Duodenal mucosa (tissue), 2 donors: Measurements from ENCODE around the gene APCDD1L.
"Not testable (repeated sequence)": the region's sequence is repeated elsewhere in the genome, so short reads cannot be mapped to it uniquely, and the experiment has no call there.

Experiments
- H3K27ac ChIP-seq: one replicate; pipeline ENCODE4 v1.7.0; 2013; ENCODE audit warnings: low read depth, low read length
- H3K27me3 ChIP-seq, 2 donors: one replicate each; pipeline ENCODE4 v1.7.0; 2013; ENCODE audit warnings: low read length in 2 of 2, control low read depth in 1 of 2; ENCODE audit not compliant: insufficient read depth in 2 of 2, control insufficient read depth in 1 of 2
- H3K36me3 ChIP-seq, 2 donors: one replicate each; pipeline ENCODE4 v1.7.0; 2013; ENCODE audit warnings: low read length in 2 of 2, control low read depth in 1 of 2; ENCODE audit not compliant: insufficient read depth in 2 of 2, control insufficient read depth in 1 of 2
- H3K4me1 ChIP-seq, 2 donors: one replicate each; pipeline ENCODE4 v1.7.0; 2013; ENCODE audit warnings: low read length in 2 of 2, control low read depth in 1 of 2; ENCODE audit not compliant: insufficient read depth in 2 of 2, control insufficient read depth in 1 of 2
- H3K4me3 ChIP-seq, 2 donors: one replicate each; pipeline ENCODE4 v1.7.0; 2013; ENCODE audit warnings: low read length in 2 of 2, low read depth in 1 of 2
- H3K9ac ChIP-seq, 2 donors: one replicate each; pipeline ENCODE4 v1.7.0; 2013; ENCODE audit warnings: low read length in 2 of 2, low read depth in 1 of 2
- H3K9me3 ChIP-seq, 2 donors: one replicate each; pipeline ENCODE4 v1.7.0; 2013; ENCODE audit warnings: low read length in 2 of 2, control low read depth in 1 of 2; ENCODE audit not compliant: control insufficient read depth in 1 of 2

APCDD1L gene

DNA sequence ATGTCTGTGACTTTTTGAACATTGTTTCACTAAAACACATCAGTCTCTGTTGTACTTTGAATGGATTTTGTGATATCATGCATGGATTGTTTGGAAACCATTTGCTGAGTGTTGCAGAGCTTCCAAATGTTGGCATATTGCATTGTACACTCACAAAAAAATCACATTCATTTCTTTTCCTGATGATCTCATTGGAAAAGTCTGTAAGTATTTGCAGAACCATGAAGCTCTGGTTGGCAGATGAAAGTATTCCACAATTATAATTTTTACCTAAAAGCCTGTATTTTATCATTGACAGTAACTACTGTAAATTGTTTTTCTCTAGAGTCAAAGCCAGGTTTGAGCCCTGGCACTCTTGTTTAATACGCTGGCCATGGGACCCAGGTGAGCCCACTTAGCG is 84.1 kb downstream of the APCDD1L start:
- no peak overlapping the region for H3K27ac ChIP-seq
- no peak overlapping the region for H3K4me3 ChIP-seq
- H3K36me3 ChIP-seq, result peaks cover 7 to 15% of the 10 kb centered on the region in 2 donors
- no peaks in the 10 kb centered on the region for H3K27me3 ChIP-seq
- peaks cover 17 to 31% of the 10 kb centered on the region in 2 donors for H3K4me1 ChIP-seq
- H3K9ac ChIP-seq, result no peak overlapping the region
- no peaks in the 10 kb centered on the region for H3K9me3 ChIP-seq

DNA sequence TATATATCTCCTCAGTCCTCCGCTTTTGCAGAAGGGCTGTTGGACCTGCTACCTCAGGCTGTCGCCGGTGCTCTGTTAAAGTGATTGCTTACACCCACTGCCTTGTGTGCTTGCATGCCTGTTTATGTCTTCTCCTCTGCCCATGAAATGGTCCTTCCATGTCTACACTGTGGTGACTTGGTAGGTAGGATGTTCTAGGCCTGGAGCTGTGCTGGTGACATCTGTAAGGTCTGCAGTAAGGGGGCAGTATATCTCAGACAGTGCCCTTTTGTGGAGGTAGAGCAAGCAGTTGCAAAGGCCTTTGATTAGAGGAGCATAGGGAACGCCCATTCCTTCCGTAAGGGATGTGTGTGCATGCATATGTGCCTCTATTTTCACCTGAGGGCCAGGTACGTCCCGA is 85.9 kb downstream of the APCDD1L start:
- no peak overlapping the region for H3K9ac ChIP-seq
- peaks cover 16 to 25% of the 10 kb centered on the region in 2 donors for H3K4me1 ChIP-seq
- no peaks in the 10 kb centered on the region for H3K27me3 ChIP-seq
- H3K9me3 ChIP-seq, result no peaks in the 10 kb centered on the region
- H3K36me3 ChIP-seq, result peaks cover 4 to 19% of the 10 kb centered on the region in 2 donors
- H3K4me3 ChIP-seq, result no peak overlapping the region
- H3K27ac ChIP-seq, result no peak overlapping the region

DNA sequence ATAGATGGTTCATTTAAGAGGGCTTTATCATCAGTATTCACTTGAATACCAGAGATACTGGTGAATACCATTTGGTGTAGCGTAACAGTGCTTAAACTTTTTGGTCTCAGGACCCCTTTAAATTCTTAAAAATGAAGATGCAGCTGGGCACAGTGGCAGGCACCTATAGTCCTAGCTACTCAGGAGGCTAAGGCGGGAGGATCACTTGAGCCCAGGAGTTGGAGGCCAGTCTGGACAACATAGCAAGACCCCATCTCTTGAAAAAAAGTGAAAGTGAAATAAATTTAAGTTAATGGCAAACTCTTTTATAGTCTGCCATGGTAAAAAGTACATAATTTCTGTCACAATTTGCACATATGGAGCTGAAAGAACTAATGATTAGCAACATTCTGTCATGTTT is 86.8 kb downstream of the APCDD1L start:
- Histone ChIP-seq H3K9ac (no peak overlapping the region), H3K27ac (no peak overlapping the region), H3K36me3 (peaks cover 4 to 23% of the 10 kb centered on the region in 2 donors), H3K9me3 (no peaks in the 10 kb centered on the region), H3K4me1 (peaks cover 7 to 16% of the 10 kb centered on the region in 2 donors), H3K4me3 (no peak overlapping the region), H3K27me3 (no peaks in the 10 kb centered on the region)

DNA sequence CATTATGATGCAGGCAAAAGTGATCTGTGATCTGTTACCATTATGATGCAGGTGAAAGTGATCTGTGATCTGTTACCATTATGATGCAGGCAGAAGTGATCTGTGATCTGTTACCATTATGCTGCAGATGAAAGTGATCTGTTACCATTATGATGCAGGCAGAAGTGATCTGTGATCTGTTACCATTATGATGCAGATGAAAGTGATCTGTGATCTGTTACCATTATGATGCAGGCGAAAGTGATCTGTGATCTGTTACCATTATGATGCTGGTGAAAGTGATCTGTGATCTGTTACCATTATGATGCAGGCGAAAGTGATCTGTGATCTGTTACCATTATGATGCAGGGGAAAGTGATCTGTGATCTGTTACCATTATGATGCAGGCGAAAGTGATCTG is 87.6 kb downstream of the APCDD1L start:
- H3K9ac ChIP-seq, H3K4me3 ChIP-seq, H3K27ac ChIP-seq, H3K4me1 ChIP-seq, H3K9me3 ChIP-seq, H3K27me3 ChIP-seq: not testable (repeated sequence)
- peaks cover 4 to 23% of the 10 kb centered on the region in 2 donors for H3K36me3 ChIP-seq

DNA sequence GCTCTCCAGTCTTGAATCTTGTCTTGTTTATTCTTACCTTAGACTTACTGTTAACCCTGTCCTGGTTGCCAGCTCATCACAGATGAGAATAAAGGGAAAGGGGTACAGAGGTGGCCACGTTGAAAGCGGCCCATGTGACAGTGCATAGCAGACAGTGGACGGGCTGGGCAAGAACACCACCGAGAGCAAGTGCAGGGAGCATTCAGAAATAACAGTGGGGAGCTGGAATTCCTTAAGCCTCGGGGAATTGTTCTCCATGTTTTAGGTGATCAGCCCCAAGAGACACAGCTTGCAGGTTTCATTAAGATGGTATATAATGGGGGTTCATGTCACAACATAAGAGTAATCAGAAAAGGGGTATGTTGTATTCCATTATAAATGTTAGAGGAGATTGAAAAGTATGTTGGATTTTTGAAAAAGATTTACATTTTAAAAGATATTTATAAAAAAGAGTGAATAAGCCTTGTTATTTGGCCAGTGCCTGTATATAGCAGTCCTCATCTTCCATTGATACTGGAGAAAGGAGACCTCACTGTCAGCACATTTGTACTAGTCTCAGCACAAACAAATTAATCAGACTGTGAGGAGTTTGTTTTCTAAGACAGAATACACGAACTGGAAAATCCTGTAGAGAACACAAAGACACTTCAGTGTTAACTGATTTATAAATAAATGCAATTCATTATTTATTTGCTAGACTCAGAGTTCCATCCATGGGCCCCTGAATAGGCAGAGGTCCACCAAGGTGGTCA is 90.8 kb downstream of the APCDD1L start:
- no peak overlapping the region for H3K27ac ChIP-seq
- no peak overlapping the region for H3K9ac ChIP-seq
- H3K27me3 ChIP-seq, result no peaks in the 10 kb centered on the region
- H3K9me3 ChIP-seq, result no peaks in the 10 kb centered on the region
- peaks cover 12 to 44% of the 10 kb centered on the region in 2 donors for H3K36me3 ChIP-seq
- no peak overlapping the region for H3K4me3 ChIP-seq
- no peaks in the 10 kb centered on the region for H3K4me1 ChIP-seq

DNA sequence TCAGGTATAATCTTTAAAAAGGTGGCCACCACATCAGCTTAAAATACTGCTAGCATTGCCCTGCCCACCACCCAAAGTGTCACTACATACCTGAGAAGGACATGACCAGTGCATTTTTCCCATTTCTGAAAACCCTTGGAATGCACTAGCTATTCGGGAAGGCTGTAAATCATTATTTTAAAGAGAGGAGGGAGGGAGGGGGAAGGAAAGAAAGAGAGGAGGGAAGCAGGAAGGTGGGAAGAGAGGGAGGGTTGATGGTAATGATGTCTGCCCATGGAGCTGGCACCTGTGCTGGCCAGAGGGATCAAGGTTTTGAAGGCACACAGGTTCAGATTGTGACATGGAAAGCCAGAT is 93.7 kb downstream of the APCDD1L start:
- Histone ChIP-seq H3K9ac (no peak overlapping the region), H3K36me3 (peaks cover 8 to 44% of the 10 kb centered on the region in 2 donors), H3K9me3 (no peaks in the 10 kb centered on the region), H3K27ac (no peak overlapping the region), H3K4me3 (no peak overlapping the region), H3K27me3 (no peaks in the 10 kb centered on the region), H3K4me1 (peaks cover 9 to 12% of the 10 kb centered on the region in 2 donors)

DNA sequence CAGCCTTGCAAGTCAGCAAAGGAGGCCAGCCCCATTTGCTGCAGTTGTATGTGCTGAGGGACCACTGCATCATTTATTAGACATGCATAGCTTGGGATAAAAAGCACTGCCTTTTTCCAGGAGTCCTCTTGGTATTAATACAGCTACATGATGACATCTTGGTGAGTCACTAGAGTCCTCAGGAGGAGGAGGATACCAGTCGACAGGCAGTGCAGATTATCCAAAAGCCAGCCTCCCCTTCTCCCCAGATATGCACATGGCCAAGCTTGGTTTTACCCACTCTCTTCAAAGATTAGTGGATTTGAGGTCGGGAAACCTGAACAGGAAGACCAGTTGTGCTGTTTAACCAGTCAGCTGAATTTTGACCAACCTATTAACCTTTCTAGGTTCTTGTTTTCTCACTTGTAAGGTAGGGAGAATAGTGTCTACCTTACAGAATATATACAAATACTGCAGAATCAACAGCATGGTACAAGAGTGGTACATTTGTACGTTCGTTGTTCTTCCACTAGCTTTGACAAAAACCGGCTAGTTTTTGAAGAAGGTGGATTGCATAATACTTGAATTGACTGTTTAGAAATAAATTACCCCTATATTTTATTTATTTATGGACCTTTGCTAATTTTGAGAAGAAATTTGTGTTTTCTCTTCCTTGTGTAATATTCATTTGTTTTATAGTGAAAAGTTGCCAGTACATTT is 94.3 kb downstream of the APCDD1L start:
- Histone ChIP-seq H3K4me1 (peaks cover 9 to 17% of the 10 kb centered on the region in 2 donors), H3K4me3 (no peak overlapping the region), H3K9ac (no peak overlapping the region), H3K27ac (no peak overlapping the region), H3K36me3 (peaks cover 8 to 44% of the 10 kb centered on the region in 2 donors), H3K27me3 (no peaks in the 10 kb centered on the region), H3K9me3 (no peaks in the 10 kb centered on the region)

DNA sequence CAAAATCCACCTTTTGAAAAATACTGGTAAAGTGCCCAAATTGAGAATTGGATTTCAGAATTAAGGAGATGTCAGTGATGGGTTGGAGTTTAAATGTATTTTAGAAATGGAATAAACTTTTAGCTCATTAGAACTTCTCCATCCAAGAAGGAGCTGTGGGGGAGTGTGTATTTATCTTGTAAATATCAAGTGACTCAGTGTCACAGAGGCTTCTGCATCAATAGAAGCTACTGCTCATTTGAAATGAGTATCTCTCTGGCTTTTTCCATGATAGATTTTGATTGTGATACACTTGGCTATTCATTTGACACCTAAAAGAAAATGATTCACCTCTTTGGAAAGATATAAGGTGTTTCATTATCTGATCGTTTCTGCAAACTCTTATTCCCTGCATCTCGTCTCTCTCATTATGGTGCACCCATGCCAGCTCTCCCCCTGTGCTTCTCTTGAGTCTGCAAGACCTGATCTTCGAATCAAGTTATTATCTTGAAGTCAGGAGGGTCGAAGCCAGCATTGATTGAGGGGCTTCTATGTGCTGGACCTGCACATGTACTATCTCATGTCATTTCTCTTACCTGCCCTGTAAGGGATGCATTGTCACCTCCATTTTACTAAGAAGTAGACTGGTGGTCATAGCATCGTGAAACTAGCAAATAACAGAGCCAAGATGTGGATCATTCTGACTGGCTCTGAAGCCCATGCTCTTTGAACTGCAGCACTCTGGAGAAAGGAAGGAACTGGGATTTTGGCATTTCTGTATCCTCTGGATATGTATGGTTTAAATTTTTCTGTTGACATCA is 96.0 kb downstream of the APCDD1L start:
- H3K4me3 ChIP-seq, result no peak overlapping the region
- no peak overlapping the region for H3K9ac ChIP-seq
- peaks cover 8 to 38% of the 10 kb centered on the region in 2 donors for H3K36me3 ChIP-seq
- no peaks in the 10 kb centered on the region for H3K9me3 ChIP-seq
- H3K27me3 ChIP-seq, result no peaks in the 10 kb centered on the region
- peaks cover 9 to 17% of the 10 kb centered on the region in 2 donors for H3K4me1 ChIP-seq
- H3K27ac ChIP-seq, result no peak overlapping the region

DNA sequence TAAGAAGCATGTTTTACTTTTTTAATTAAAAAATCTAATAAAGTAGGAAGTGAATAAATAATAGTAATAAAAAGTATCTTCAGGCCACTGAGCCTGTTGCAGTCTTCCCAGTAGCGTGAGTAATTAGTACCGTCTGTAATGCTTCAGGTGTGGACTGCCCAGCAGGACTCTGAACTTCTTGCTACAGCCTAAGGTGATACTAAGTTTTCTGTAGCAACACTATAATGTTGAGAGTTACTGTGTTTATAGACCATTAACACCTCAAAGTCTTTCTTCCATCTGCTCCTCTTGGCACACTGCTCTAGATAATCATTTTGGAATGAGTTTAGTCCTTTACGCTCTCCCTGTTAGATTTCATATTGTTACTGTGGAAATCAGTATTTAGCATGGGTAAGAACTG is 97.8 kb downstream of the APCDD1L start:
- Histone ChIP-seq H3K27ac (no peak overlapping the region), H3K4me1 (peaks cover 9 to 17% of the 10 kb centered on the region in 2 donors), H3K9me3 (no peaks in the 10 kb centered on the region), H3K36me3 (peaks cover 8 to 35% of the 10 kb centered on the region in 2 donors), H3K27me3 (no peaks in the 10 kb centered on the region), H3K9ac (no peak overlapping the region), H3K4me3 (no peak overlapping the region)

DNA sequence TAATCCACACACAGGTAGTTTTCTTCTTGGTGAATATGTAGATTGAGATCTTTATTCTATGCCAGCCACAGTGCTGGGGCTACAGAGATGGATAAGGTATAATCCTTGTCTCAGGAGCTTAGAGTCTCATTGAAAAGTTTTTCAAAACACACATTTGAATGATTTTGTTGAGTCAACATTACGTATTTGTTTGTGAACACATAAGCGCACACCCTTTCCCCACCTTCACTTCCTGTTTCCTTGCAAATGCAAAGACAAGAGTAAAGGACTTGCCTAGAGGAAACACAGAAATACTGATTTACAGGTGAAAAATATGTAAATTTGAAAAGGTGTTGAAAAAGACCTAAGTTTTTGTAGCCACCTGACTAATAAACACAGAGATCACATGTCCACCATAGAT is 98.4 kb downstream of the APCDD1L start:
- Histone ChIP-seq H3K4me3 (no peak overlapping the region), H3K9me3 (no peaks in the 10 kb centered on the region), H3K27me3 (no peaks in the 10 kb centered on the region), H3K27ac (no peak overlapping the region), H3K4me1 (peaks cover 9 to 17% of the 10 kb centered on the region in 2 donors), H3K9ac (no peak overlapping the region), H3K36me3 (peaks cover 5 to 35% of the 10 kb centered on the region in 2 donors)
